HepG2 (cell line): Measurements from ENCODE around the gene SORL1-AS1.

ENCODE experiments used
- ATAC-seq: fragments of 200-7000 bp; cut with Tn5 transposase; 3 replicates; pipeline ENCODE4 v1.9.1; 2020; ENCODE audit warnings: mild to moderate bottlenecking, moderate library complexity
- BruUV-seq: library from RNA; stranded (reverse); fragments of 400-500 nt; replicated peaks from 2 replicates; lab custom pipeline; 2021; lab: Mats Ljungman, UMichigan
- CTCF ChIA-PET: fragments of 300-600 bp; formaldehyde crosslinking; extraction: SDS; loops from one replicate; lab custom pipeline; 2021; ENCODE audit warnings: low total read pairs, inconsistent platforms, low intra/inter-chr PET ratio; lab: Yijun Ruan, JAX
- POLR2A ChIA-PET: fragments of 350-600 bp; sonication (Branson Sonifier 250); formaldehyde crosslinking; loops from one replicate; lab custom pipeline; 2020; ENCODE audit warnings: antibody characterized with exemption, inconsistent platforms; lab: Yijun Ruan, JAX
- DNase-seq: peaks from one replicate; pipeline ENCODE4 v3.0.0-alpha.2; 2015; ENCODE audit warnings: low spot score
- FAIRE-seq: peaks from 3 replicates; lab custom pipeline; 2011; peaks lifted over from hg19 to GRCh38; lab: Jason Lieb, UNC
- H2AFZ ChIP-seq: one replicate; pipeline ENCODE4 v1.6.1; 2011; ENCODE audit warnings: low read length, inconsistent platforms
- H3K27ac ChIP-seq: fragments of 300-600 bp; 3 replicates; pipeline ENCODE4 v1.8.0; 2011; ENCODE audit warnings: mixed run types, mild to moderate bottlenecking, mixed read lengths, low read length, inconsistent platforms; ENCODE audit not compliant: insufficient read depth; ENCODE audit errors: extremely low read length
- H3K27me3 ChIP-seq, 2 experiments: fragments of 200-600 bp in 1 of 2; 2 replicates in 1 of 2; 3 replicates in 1 of 2; pipeline versions ENCODE4 v1.6.0 to v1.8.0; 2011; ENCODE audit warnings: low read length in 2 of 2, mild to moderate bottlenecking in 2 of 2, moderate library complexity in 2 of 2, inconsistent platforms in 1 of 2; ENCODE audit not compliant: insufficient read depth in 2 of 2, control insufficient read depth in 1 of 2
- H3K36me3 ChIP-seq, 2 experiments: fragments of 200-600 bp in 1 of 2; replicated peaks in 1 of 2; 2 replicates in 1 of 2; 3 replicates in 1 of 2; pipeline versions ENCODE4 v1.5.1 to v1.8.0; 2011; ENCODE audit warnings: low read length in 2 of 2, inconsistent platforms in 1 of 2; ENCODE audit not compliant: insufficient read depth in 2 of 2, control insufficient read depth in 1 of 2
- H3K4me1 ChIP-seq: 2 replicates; pipeline ENCODE4 v1.5.1; 2012; ENCODE audit warnings: low read length, inconsistent platforms; ENCODE audit not compliant: insufficient read depth
- H3K4me2 ChIP-seq: 2 replicates; pipeline ENCODE4 v1.6.0; 2011; ENCODE audit warnings: low read depth, low read length, inconsistent platforms
- H3K4me3 ChIP-seq, 3 experiments: fragments of 200-600 bp in 1 of 3; sonication (generic), shearing (Covaris generic) in 1 of 3; replicated peaks in 1 of 3; 2 replicates each; pipeline ENCODE4 v1.5.1; 2011 to 2016; ENCODE audit warnings: low read length in 3 of 3, inconsistent platforms in 2 of 3, low read depth in 2 of 3, mild to moderate bottlenecking in 2 of 3, control low read depth in 1 of 3, mixed read lengths in 1 of 3; ENCODE audit not compliant: insufficient read depth in 1 of 3
- H3K79me2 ChIP-seq: one replicate; pipeline ENCODE4 v1.6.1; 2011; ENCODE audit warnings: low read length, inconsistent platforms; ENCODE audit not compliant: insufficient read depth
- H3K9ac ChIP-seq: 2 replicates; pipeline ENCODE4 v1.6.0; 2011; ENCODE audit warnings: mild to moderate bottlenecking, low read depth, low read length, inconsistent platforms; ENCODE audit not compliant: insufficient read depth
- H3K9me3 ChIP-seq: 2 replicates; pipeline ENCODE4 v1.5.1; 2012; ENCODE audit warnings: mild to moderate bottlenecking, low read length
- H4K20me1 ChIP-seq: 2 replicates; pipeline ENCODE4 v1.6.0; 2011; ENCODE audit warnings: inconsistent platforms, mild to moderate bottlenecking, low read length, moderate library complexity; ENCODE audit not compliant: insufficient read depth
- ATF3 ChIP-seq: sonication (generic); formaldehyde crosslinking; IDR thresholded peaks from 2 replicates; pipeline ENCODE4 v1.4.0; 2020; ENCODE audit warnings: missing genetic modification reagents
- ELF1 ChIP-seq: sonication (generic); formaldehyde crosslinking; IDR thresholded peaks from 2 replicates; pipeline ENCODE4 v1.4.0; 2020; ENCODE audit warnings: missing genetic modification reagents
- HOXA5 ChIP-seq: sonication (generic); formaldehyde crosslinking; IDR thresholded peaks from 2 replicates; pipeline ENCODE4 v1.4.0; 2020; ENCODE audit warnings: missing genetic modification reagents
- MLX ChIP-seq: IDR thresholded peaks from 2 replicates; pipeline ENCODE4 v1.6.1; 2016
- MTERF4 ChIP-seq: sonication (generic); formaldehyde crosslinking; IDR thresholded peaks from 2 replicates; pipeline ENCODE4 v1.8.0; 2023; ENCODE audit warnings: mild to moderate bottlenecking, missing genetic modification reagents
- NR2F1 ChIP-seq, 2 experiments: fragments of 450-650 bp in 1 of 2; formaldehyde crosslinking in 1 of 2; IDR thresholded peaks; 2 replicates each; pipeline versions ENCODE4 v1.5.0 to v1.6.1; 2016 to 2020; ENCODE audit warnings: mild to moderate bottlenecking in 1 of 2, missing compliant biosample characterization in 1 of 2, missing genetic modification reagents in 1 of 2, moderate library complexity in 1 of 2
- PLRG1 ChIP-seq: fragments of 450-650 bp; conservative IDR thresholded peaks from 2 replicates; pipeline ENCODE4 v1.6.1; 2016
- SIN3B ChIP-seq: fragments of 150-350 bp; IDR thresholded peaks from 2 replicates; pipeline ENCODE4 v1.6.1; 2014; ENCODE audit warnings: low read length
- THYN1 ChIP-seq: sonication (generic); formaldehyde crosslinking; IDR thresholded peaks from 2 replicates; pipeline ENCODE4 v1.8.1; 2023; ENCODE audit warnings: low read depth, mild to moderate bottlenecking, moderate library complexity, missing genetic modification reagents, borderline replicate concordance
- ZNF160 ChIP-seq: sonication (generic); formaldehyde crosslinking; IDR thresholded peaks from 2 replicates; pipeline ENCODE4 v1.8.0; 2022; ENCODE audit warnings: mild to moderate bottlenecking, inconsistent platforms, missing genetic modification reagents
- ZNF274 ChIP-seq: sonication (generic); formaldehyde crosslinking; IDR thresholded peaks from 2 replicates; pipeline ENCODE4 v1.5.1; 2020; ENCODE audit warnings: mild to moderate bottlenecking, missing genetic modification reagents
- ZNF749 ChIP-seq: sonication (generic); formaldehyde crosslinking; IDR thresholded peaks from 2 replicates; pipeline ENCODE4 v1.8.0; 2022; ENCODE audit warnings: mild to moderate bottlenecking, missing genetic modification reagents, moderate library complexity, borderline replicate concordance
- ZNF883 ChIP-seq: sonication (generic); formaldehyde crosslinking; IDR thresholded peaks from 2 replicates; pipeline ENCODE4 v1.5.1; 2020; ENCODE audit warnings: mild to moderate bottlenecking, missing genetic modification reagents; ENCODE audit errors: not compliant biosample characterization
- ZSCAN22 ChIP-seq: sonication (generic); formaldehyde crosslinking; IDR thresholded peaks from 2 replicates; pipeline ENCODE4 v1.4.0; 2020; ENCODE audit warnings: mild to moderate bottlenecking, missing genetic modification reagents
- WGBS: methylation state at CpG from one replicate; pipeline ENCODE4 v1.1.6; 2017; ENCODE audit warnings: low lambda C conversion rate; 5-methylcytosine and 5-hydroxymethylcytosine counted together
- in situ Hi-C: cut with HindIII; loops from 2 replicates; pipeline ENCODE4 v1.10.0; 2017; ENCODE audit warnings: low pct_unique_long_range_greater_than_20kb; ENCODE audit not compliant: extremely low pct_ligation_motif_present
- intact Hi-C: fragments of 100-400 bp; cut with micrococcal nuclease; formaldehyde crosslinking; loops from one replicate; pipeline ENCODE4 v1.10.0; 2022; ENCODE audit not compliant: unreplicated experiment

The SORL1-AS1 gene

GRCh38 chr11:121412711-121413415 is 39.9 kb downstream of the SORL1-AS1 start:
- ATAC-seq (no peak), FAIRE-seq (no peak), DNase-seq (no peak)
- Histone ChIP-seq H3K4me1 (peaks cover 7% of the 10 kb centered on the region; the same call in 1 of the 2 replicates), H3K27ac (no peak overlapping the region), H3K36me3 (no peaks in the 10 kb centered on the region), H3K9me3 (no peaks in the 10 kb centered on the region), H2AFZ (no peak overlapping the region), H3K4me3 (no peak overlapping the region), H3K79me2 (no peaks in the 10 kb centered on the region), H3K4me2 (no peak overlapping the region), H3K9ac (no peak overlapping the region), H3K27me3 (no peaks in the 10 kb centered on the region), H4K20me1 (no peaks in the 10 kb centered on the region)
- whole genome bisulfite sequencing: 27% methylated on average over 4 of the region's 4 CpGs
- POLR2A ChIA-PET: no interaction called here
- BruUV-seq: no TSS peak
- CTCF ChIA-PET: no interaction called here
- intact Hi-C loops: no loop called here
- in situ Hi-C loops: no loop called here
- no peak for TF ChIP-seq NR2F1 (CRISPR knock-in tag; IDR thresholded peaks at IDR 0.05)
- TF ChIP-seq SIN3B: no peak
- TF ChIP-seq THYN1: no peak
- no peak for TF ChIP-seq HOXA5 (CRISPR knock-in tag)
- TF ChIP-seq ZSCAN22: no peak
- TF ChIP-seq MLX: no peak
- TF ChIP-seq ZNF274 (CRISPR knock-in tag): no peak
- no peak for TF ChIP-seq PLRG1
- TF ChIP-seq MTERF4 (CRISPR knock-in tag): no peak
- TF ChIP-seq ZNF883 (CRISPR knock-in tag): no peak
- TF ChIP-seq ELF1 (CRISPR knock-in tag): no peak
- TF ChIP-seq ZNF160 (CRISPR knock-in tag): no peak
- no peak for TF ChIP-seq ZNF749 (CRISPR knock-in tag)
- TF ChIP-seq ATF3 (CRISPR knock-in tag): no peak
